Gastrocnemius medialis (tissue), 4 donors: Measurements from ENCODE around the gene PROM2.

ENCODE experiments used
- POLR2A ChIP-seq, 2 donors: fragments of 450-650 bp; IDR thresholded peaks; one replicate each; pipeline ENCODE4 v1.6.1; 2017; ENCODE audit warnings: antibody characterized with exemption in 2 of 2, mild to moderate bottlenecking in 2 of 2, moderate library complexity in 2 of 2
- TF ChIP-seq, protein P1 (sequence below), 5 experiments: fragments of 450-650 bp in 3 of 5; fragments of 200-600 bp in 2 of 5; sonication (generic) in 2 of 5; IDR thresholded peaks in 4 of 5; conservative IDR thresholded peaks in 1 of 5; 1 replicate in 4 of 5; 2 replicates in 1 of 5; pipeline ENCODE4 v1.5.1; 2016 to 2019; ENCODE audit warnings: antibody characterized with exemption in 5 of 5, mild to moderate bottlenecking in 3 of 5, moderate library complexity in 3 of 5

GRCh38 chr2:95318431-95319220 is 44.4 kb downstream of the PROM2 start:
- TF ChIP-seq, protein P1, sequence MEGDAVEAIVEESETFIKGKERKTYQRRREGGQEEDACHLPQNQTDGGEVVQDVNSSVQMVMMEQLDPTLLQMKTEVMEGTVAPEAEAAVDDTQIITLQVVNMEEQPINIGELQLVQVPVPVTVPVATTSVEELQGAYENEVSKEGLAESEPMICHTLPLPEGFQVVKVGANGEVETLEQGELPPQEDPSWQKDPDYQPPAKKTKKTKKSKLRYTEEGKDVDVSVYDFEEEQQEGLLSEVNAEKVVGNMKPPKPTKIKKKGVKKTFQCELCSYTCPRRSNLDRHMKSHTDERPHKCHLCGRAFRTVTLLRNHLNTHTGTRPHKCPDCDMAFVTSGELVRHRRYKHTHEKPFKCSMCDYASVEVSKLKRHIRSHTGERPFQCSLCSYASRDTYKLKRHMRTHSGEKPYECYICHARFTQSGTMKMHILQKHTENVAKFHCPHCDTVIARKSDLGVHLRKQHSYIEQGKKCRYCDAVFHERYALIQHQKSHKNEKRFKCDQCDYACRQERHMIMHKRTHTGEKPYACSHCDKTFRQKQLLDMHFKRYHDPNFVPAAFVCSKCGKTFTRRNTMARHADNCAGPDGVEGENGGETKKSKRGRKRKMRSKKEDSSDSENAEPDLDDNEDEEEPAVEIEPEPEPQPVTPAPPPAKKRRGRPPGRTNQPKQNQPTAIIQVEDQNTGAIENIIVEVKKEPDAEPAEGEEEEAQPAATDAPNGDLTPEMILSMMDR (IDR thresholded peaks at IDR 0.05 in 4 of 5, conservative IDR thresholded peaks at IDR 0.05 in 1 of 5) = no peak
- no peak for TF ChIP-seq POLR2A (IDR thresholded peaks at IDR 0.05)
